Transverse colon (tissue), 4 donors: ENCODE data around the gene CSNK1D. TPM values are rescaled to one million over a fixed set of nuclear protein-coding genes. Genes with fewer than 3 reads are reported as not detected.
A peak's percentile ranks its signal among the peaks of the same experiment; 100 is the strongest.

Experiments used
- DNase-seq: peaks from one replicate; pipeline ENCODE4 v3.0.0-alpha.2; 2019
- H3K27ac ChIP-seq, 4 donors: fragments of 200-600 bp; sonication (generic); 2 replicates each; pipeline ENCODE4 v1.5.1; 2016 to 2018; ENCODE audit warnings: inconsistent platforms in 4 of 4
- H3K27me3 ChIP-seq: fragments of 200-600 bp; sonication (generic); 2 replicates; pipeline ENCODE4 v1.5.1; 2017; ENCODE audit warnings: inconsistent platforms
- H3K36me3 ChIP-seq, 4 donors: fragments of 200-600 bp; sonication (generic); 2 replicates each; pipeline ENCODE4 v1.5.1; 2017 to 2019; ENCODE audit warnings: inconsistent platforms in 4 of 4
- H3K4me1 ChIP-seq, 4 donors: fragments of 200-600 bp; sonication (generic); 2 replicates each; pipeline ENCODE4 v1.5.1; 2017 to 2020; ENCODE audit warnings: inconsistent platforms in 4 of 4
- H3K4me3 ChIP-seq, 4 donors: fragments of 200-600 bp; sonication (generic); 1 replicate in 1 of 4; 2 replicates in 3 of 4; pipeline versions ENCODE4 v1.5.1 to v1.6.1; 2017 to 2019; ENCODE audit warnings: inconsistent platforms in 4 of 4
- H3K9me3 ChIP-seq, 2 donors: fragments of 200-600 bp; sonication (generic); 2 replicates each; pipeline ENCODE4 v1.5.1; 2017 to 2019; ENCODE audit warnings: inconsistent platforms in 2 of 2
- EP300 ChIP-seq: sonication (generic); formaldehyde crosslinking; IDR thresholded peaks from one replicate; pipeline ENCODE4 v1.6.1; 2017; ENCODE audit warnings: antibody characterized with exemption, low read depth
- POLR2A ChIP-seq: fragments of 450-650 bp; IDR thresholded peaks from one replicate; pipeline ENCODE4 v1.6.1; 2016; ENCODE audit warnings: antibody characterized with exemption, mild to moderate bottlenecking, moderate library complexity
- POLR2AphosphoS5 ChIP-seq, 3 donors: sonication (generic); formaldehyde crosslinking; IDR thresholded peaks; one replicate each; pipeline ENCODE4 v1.6.1; 2016; ENCODE audit warnings: antibody characterized with exemption in 3 of 3
- WGBS, 2 donors: methylation state at CpG; one replicate each; pipeline ENCODE4 v1.1.5; 2018; ENCODE audit warnings: low coverage in 1 of 2; 5-methylcytosine and 5-hydroxymethylcytosine counted together
- in situ Hi-C, 4 donors: fragments of 200-750 bp; cut with MboI; loops; one replicate each; pipeline versions ENCODE4 v1.15.0 to v1.15.1; 2017; ENCODE audit warnings: low sequenced_read_pairs in 3 of 4, low pct_ligation_motif_present in 1 of 4, low pct_unique_long_range_greater_than_20kb in 1 of 4
- intact Hi-C: fragments of 100-400 bp; cut with DNase I; formaldehyde crosslinking; loops from one replicate; pipeline ENCODE4 v1.15.1; 2023; ENCODE audit warnings: low total_unique reads
- total RNA-seq, 4 donors: library from RNA; depleted of rRNA; stranded (reverse); fragments of >200 nt; gene quantifications; one replicate each; pipeline ENCODE4 v1.1.0, GENCODE V29; 2016
- TF ChIP-seq, protein P1 (sequence below), 5 experiments: fragments of 200-600 bp in 3 of 5; fragments of 450-650 bp in 2 of 5; sonication (generic) in 3 of 5; IDR thresholded peaks; 1 replicate in 2 of 5; 2 replicates in 3 of 5; pipeline ENCODE4 v1.5.1; 2016 to 2017; ENCODE audit warnings: antibody characterized with exemption in 5 of 5, inconsistent platforms in 3 of 5, mild to moderate bottlenecking in 2 of 5, moderate library complexity in 1 of 5

Gene CSNK1D
- total RNA-seq, 4 donors from 2014 or later, result 86.0 to 230 (median 148) TPM

DNA sequence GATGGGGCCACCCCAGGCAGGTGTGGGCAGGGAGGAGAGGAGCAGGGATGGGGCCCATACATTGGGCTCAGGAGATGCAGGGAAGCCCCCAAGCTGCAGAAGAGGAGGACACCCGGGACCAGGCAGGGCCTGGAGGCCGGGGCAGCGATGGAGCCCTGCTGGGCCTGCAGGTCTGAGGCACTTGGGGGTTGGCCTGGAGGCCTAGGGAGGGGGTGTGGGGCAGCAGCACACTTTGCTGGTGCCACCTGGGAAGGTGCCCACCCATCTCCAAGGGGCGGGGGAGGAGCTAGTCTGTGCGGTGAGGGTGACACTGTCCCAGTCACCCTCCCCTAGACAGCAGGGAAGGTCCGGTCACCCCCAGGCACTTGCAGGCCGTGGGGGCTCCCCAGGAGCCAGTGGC is 54.4 kb downstream of the CSNK1D start:
- intact Hi-C loops, result no loop called here
- no peak overlapping the region for H3K4me3 ChIP-seq
- no peaks in the 10 kb centered on the region for H3K27me3 ChIP-seq
- H3K27ac ChIP-seq, result no peak overlapping the region
- 100% methylated on average over 4 of the region's 7 CpGs; no CpG with 5 or more reads in 1 of the 2 donors for WGBS, 2 donors
- no peak for DNase-seq
- H3K4me1 ChIP-seq, result peaks cover 20 to 26% (median 22%) of the 10 kb centered on the region in 4 donors
- TF ChIP-seq POLR2AphosphoS5 (IDR thresholded peaks at IDR 0.05) (no peak), POLR2A (no peak), EP300 (no peak)
- TF ChIP-seq, protein P1, sequence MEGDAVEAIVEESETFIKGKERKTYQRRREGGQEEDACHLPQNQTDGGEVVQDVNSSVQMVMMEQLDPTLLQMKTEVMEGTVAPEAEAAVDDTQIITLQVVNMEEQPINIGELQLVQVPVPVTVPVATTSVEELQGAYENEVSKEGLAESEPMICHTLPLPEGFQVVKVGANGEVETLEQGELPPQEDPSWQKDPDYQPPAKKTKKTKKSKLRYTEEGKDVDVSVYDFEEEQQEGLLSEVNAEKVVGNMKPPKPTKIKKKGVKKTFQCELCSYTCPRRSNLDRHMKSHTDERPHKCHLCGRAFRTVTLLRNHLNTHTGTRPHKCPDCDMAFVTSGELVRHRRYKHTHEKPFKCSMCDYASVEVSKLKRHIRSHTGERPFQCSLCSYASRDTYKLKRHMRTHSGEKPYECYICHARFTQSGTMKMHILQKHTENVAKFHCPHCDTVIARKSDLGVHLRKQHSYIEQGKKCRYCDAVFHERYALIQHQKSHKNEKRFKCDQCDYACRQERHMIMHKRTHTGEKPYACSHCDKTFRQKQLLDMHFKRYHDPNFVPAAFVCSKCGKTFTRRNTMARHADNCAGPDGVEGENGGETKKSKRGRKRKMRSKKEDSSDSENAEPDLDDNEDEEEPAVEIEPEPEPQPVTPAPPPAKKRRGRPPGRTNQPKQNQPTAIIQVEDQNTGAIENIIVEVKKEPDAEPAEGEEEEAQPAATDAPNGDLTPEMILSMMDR (IDR thresholded peaks at IDR 0.05), result no peak
- no peaks in the 10 kb centered on the region for H3K36me3 ChIP-seq
- in situ Hi-C loops, result no loop called here
- no peaks in the 10 kb centered on the region for H3K9me3 ChIP-seq

DNA sequence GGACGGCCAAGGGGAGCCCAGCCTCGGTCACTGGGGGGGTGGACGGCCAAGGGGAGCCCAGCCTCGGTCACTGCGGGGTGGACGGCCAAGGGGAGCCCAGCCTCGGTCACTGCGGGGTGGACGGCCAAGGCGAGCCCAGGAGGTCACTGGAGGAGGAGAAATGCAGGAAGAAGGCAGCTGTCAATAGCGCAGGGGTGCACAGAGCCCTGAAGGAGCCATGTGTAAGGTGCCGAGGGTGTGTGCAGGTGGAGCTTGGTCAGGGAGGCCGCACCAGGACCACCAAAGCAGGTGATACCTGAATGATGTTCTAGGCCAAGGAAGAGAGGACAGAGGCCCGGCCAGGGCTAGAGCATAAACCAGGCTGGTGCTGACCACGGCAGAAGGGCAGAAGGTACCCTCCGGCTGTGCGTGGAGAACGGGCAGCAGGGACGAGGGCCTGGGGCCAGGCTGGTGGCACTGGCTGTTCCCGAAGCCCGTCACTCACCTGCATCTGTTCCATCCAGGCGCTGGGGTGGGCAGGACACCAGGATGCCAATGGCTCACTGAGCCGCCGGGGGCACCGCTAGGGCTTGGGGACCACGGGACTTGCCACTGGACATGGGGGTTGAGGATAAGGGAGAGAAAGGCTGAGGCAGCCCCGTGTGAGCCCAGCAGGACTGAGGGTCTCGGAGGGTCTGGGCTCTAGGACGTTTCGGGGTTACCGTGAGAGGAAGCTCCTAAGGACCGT is 55.0 kb downstream of the CSNK1D start:
- peaks cover 22 to 28% (median 23%) of the 10 kb centered on the region in 4 donors for H3K4me1 ChIP-seq
- intact Hi-C loops, result no loop called here
- WGBS, 2 donors, result 88 to 91% methylated on average over 6 to 30 of the region's 32 CpGs
- H3K4me3 ChIP-seq, result no peak overlapping the region
- TF ChIP-seq POLR2A (no peak), POLR2AphosphoS5 (IDR thresholded peaks at IDR 0.05) (no peak), EP300 (no peak)
- TF ChIP-seq, protein P1 (IDR thresholded peaks at IDR 0.05), result no peak
- H3K36me3 ChIP-seq, result no peaks in the 10 kb centered on the region
- DNase-seq, result no peak
- in situ Hi-C loops, result no loop called here
- no peaks in the 10 kb centered on the region for H3K27me3 ChIP-seq
- H3K9me3 ChIP-seq, result no peaks in the 10 kb centered on the region
- H3K27ac ChIP-seq, result no peak overlapping the region

DNA sequence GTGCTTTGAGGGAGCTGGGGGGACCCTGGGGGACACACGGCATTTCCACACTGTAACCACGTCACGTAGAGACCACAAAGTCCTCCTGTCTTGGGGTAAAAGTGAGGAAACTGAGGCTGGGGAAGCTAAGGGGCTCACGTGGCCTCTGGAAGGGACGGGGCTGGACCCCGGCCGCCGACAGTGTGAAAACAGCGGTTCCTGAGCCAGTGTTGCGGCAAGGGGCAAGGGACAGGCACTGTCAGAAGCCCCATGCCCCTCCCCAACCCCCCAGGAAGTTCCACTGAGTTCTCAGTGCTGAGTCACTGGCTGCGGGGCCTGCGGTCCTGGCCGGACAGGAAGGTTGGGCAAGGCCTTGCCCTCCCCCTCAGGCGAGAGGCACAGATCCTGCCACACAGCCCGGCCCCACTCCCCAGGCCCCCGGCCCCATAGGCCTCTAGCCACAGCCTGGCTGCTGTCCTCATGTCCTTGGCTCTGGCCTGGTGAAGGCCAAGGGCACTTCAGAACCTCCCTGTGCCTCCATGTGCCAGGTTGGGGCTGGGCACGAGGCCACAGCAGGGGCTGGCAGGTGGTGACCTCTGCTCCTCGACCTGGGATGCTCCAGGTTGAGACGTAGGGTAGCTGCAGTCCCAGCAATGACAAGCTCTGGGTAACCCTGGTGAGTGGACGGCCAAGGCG is 55.8 kb downstream of the CSNK1D start:
- Histone ChIP-seq H3K27me3 (no peaks in the 10 kb centered on the region), H3K4me1 (peaks cover 22 to 34% (median 27%) of the 10 kb centered on the region in 4 donors), H3K27ac (peak overlapping the region; percentile 73 to 80 (median 77)), H3K4me3 (no peak overlapping the region), H3K36me3 (no peaks in the 10 kb centered on the region), H3K9me3 (no peaks in the 10 kb centered on the region)
- WGBS, 2 donors, result 58% methylated on average over 21 of the region's 21 CpGs; no CpG with 5 or more reads in 1 of the 2 donors
- intact Hi-C loops (no loop called here), in situ Hi-C loops (no loop called here)
- TF ChIP-seq POLR2A (no peak), POLR2AphosphoS5 (IDR thresholded peaks at IDR 0.05) (no peak), EP300 (no peak)
- TF ChIP-seq, protein P1 (IDR thresholded peaks at IDR 0.05), result no peak
- peak; percentile 62 for DNase-seq

DNA sequence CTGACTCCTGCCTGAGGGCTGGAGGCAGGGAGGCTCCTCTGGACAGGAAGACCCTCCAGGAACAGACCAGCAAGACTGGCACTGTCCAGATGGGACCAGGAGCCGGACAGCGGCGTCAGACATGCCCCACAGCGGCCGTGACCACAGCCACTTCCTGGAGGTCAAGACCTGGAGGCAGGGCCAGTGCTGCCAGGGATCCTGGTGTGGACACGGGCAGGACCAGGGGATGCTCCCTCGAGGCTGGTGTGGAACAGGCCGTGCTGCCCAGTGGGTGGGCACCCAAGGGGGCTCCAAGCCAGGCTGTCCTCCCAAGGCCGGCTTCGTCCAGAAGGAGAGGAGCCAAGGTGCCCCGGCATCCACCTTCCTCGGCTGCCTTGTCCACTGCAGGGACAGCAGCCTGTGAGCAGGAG is 56.4 kb downstream of the CSNK1D start:
- Histone ChIP-seq H3K27me3 (no peaks in the 10 kb centered on the region), H3K27ac (peak overlapping the region; percentile 73 to 80 (median 77)), H3K9me3 (no peaks in the 10 kb centered on the region), H3K4me1 (peaks cover 22 to 34% (median 27%) of the 10 kb centered on the region in 4 donors), H3K4me3 (no peak overlapping the region), H3K36me3 (no peaks in the 10 kb centered on the region)
- in situ Hi-C loops (no loop called here), intact Hi-C loops (no loop called here)
- DNase-seq, result peak; percentile 47
- WGBS, 2 donors, result 19% methylated on average over 3 of the region's 12 CpGs; no CpG with 5 or more reads in 1 of the 2 donors
- TF ChIP-seq, protein P1 (IDR thresholded peaks at IDR 0.05), result no peak
- no peak for TF ChIP-seq POLR2A
- TF ChIP-seq EP300, result no peak
- no peak for TF ChIP-seq POLR2AphosphoS5 (IDR thresholded peaks at IDR 0.05)
